GM21360 (cell line): ENCODE data around the gene PLCD1.
"Not testable (repeated sequence)": the region's sequence is repeated elsewhere in the genome, so short reads cannot be mapped to it uniquely, and the experiment has no call there.

Experiments used
- ATAC-seq: cut with Tn5 transposase; IDR thresholded peaks from one replicate; pipeline ENCODE4 v1.9.1; 2021; ENCODE audit warnings: mild to moderate bottlenecking, moderate library complexity; ENCODE audit not compliant: unreplicated experiment

PLCD1 gene

GRCh38 chr3:38038447-38038911, 9.0 kb upstream of the PLCD1 start:
- ATAC-seq = no peak

GRCh38 chr3:38036906-38037305, 7.5 kb upstream of the PLCD1 start:
- ATAC-seq = no peak

GRCh38 chr3:38036286-38036685, 6.8 kb upstream of the PLCD1 start:
- no peak for ATAC-seq

- not testable (repeated sequence) for ATAC-seq
These were observed 4.9 kb upstream of the PLCD1 start for GRCh38 chr3:38034335-38034734.

- not testable (repeated sequence) for ATAC-seq
These were observed 4.1 kb upstream of the PLCD1 start for GRCh38 chr3:38033586-38033985.

- ATAC-seq = no peak
These were observed 3.0 kb upstream of the PLCD1 start for GRCh38 chr3:38032328-38032865.

GRCh38 chr3:38031022-38031994, 1.9 kb upstream of the PLCD1 start:
- ATAC-seq = no peak

- ATAC-seq = no peak
These were observed 932 bp upstream of the PLCD1 start for GRCh38 chr3:38030126-38031021.

- ATAC-seq = no peak
These were observed 651 bp downstream of the PLCD1 start for GRCh38 chr3:38028621-38029361.

- ATAC-seq = no peak
These were observed 1.7 kb downstream of the PLCD1 start for GRCh38 chr3:38027466-38028465.

- ATAC-seq = no peak
These were observed 2.6 kb downstream of the PLCD1 start for GRCh38 chr3:38026856-38027255.

- no peak for ATAC-seq
These were observed 6.3 kb downstream of the PLCD1 start for GRCh38 chr3:38022896-38023709.

- ATAC-seq = no peak
These were observed 7.1 kb downstream of the PLCD1 start for GRCh38 chr3:38022301-38022700.

- no peak for ATAC-seq
These were observed 8.2 kb downstream of the PLCD1 start for GRCh38 chr3:38021196-38021595.

GRCh38 chr3:38020342-38020726, 9.1 kb downstream of the PLCD1 start:
- ATAC-seq = no peak

GRCh38 chr3:38019658-38020341, 9.6 kb downstream of the PLCD1 start:
- ATAC-seq = no peak

GRCh38 chr3:38018296-38019266, 10.9 kb downstream of the PLCD1 start:
- ATAC-seq = no peak
